HepG2 (cell line): ENCODE data around the gene PMS1. TPM values are rescaled to one million over a fixed set of nuclear protein-coding genes. Genes with fewer than 3 reads are reported as not detected.

Experiments
- ARNT2 ChIP-seq: sonication (generic); formaldehyde crosslinking; IDR thresholded peaks from 2 replicates; pipeline ENCODE4 v1.8.0; 2022; ENCODE audit warnings: mild to moderate bottlenecking, low read depth, missing genetic modification reagents, moderate library complexity
- CENPT ChIP-seq: sonication (generic); formaldehyde crosslinking; IDR thresholded peaks from 2 replicates; pipeline ENCODE4 v1.8.0; 2022; ENCODE audit warnings: low read depth, mild to moderate bottlenecking, moderate library complexity, missing genetic modification reagents
- CENPX ChIP-seq: sonication (generic); formaldehyde crosslinking; IDR thresholded peaks from 2 replicates; pipeline ENCODE4 v1.9.0; 2021; ENCODE audit warnings: mild to moderate bottlenecking, missing genetic modification reagents, moderate library complexity
- EED ChIP-seq: sonication (generic); formaldehyde crosslinking; IDR thresholded peaks from 2 replicates; pipeline ENCODE4 v1.5.0; 2020; ENCODE audit warnings: mild to moderate bottlenecking, missing genetic modification reagents
- JUND ChIP-seq: sonication (generic); formaldehyde crosslinking; IDR thresholded peaks from 2 replicates; pipeline ENCODE4 v1.8.0; 2022; ENCODE audit warnings: mild to moderate bottlenecking, missing genetic modification reagents
- KDM6A ChIP-seq: IDR thresholded peaks from 2 replicates; pipeline ENCODE4 v1.6.1; 2016; ENCODE audit warnings: low read depth
- MTA3 ChIP-seq: sonication (generic); formaldehyde crosslinking; IDR thresholded peaks from 2 replicates; pipeline ENCODE4 v1.4.0; 2020; ENCODE audit warnings: missing genetic modification reagents
- PRPF4 ChIP-seq: fragments of 200-400 bp; formaldehyde crosslinking; IDR thresholded peaks from 2 replicates; pipeline ENCODE4 v1.6.1; 2016; ENCODE audit warnings: low read length, low read depth; ENCODE audit not compliant: poor library complexity, severe bottlenecking
- REXO4 ChIP-seq: sonication (generic); formaldehyde crosslinking; IDR thresholded peaks from 2 replicates; pipeline ENCODE4 v1.8.0; 2022; ENCODE audit warnings: missing genetic modification reagents, mild to moderate bottlenecking, borderline replicate concordance
- SIX1 ChIP-seq: sonication (generic); formaldehyde crosslinking; IDR thresholded peaks from 2 replicates; pipeline ENCODE4 v1.4.0; 2020; ENCODE audit warnings: missing genetic modification reagents, borderline replicate concordance
- SYNCRIP ChIP-seq: fragments of 200-400 bp; formaldehyde crosslinking; IDR thresholded peaks from 2 replicates; pipeline ENCODE4 v1.6.1; 2018; ENCODE audit warnings: mild to moderate bottlenecking, low read depth, low read length; ENCODE audit not compliant: insufficient read depth
- ZNF136 ChIP-seq: sonication (generic); formaldehyde crosslinking; IDR thresholded peaks from 2 replicates; pipeline ENCODE4 v1.8.1; 2022; ENCODE audit warnings: low read depth, mild to moderate bottlenecking, moderate library complexity, missing genetic modification reagents
- ZNF335 ChIP-seq: sonication (generic); formaldehyde crosslinking; IDR thresholded peaks from 2 replicates; pipeline ENCODE4 v1.4.0; 2020; ENCODE audit warnings: missing genetic modification reagents
- ZNF768 ChIP-seq: sonication (generic); formaldehyde crosslinking; IDR thresholded peaks from 2 replicates; pipeline ENCODE4 v1.4.0; 2020; ENCODE audit warnings: missing genetic modification reagents
- ZSCAN29 ChIP-seq: sonication (generic); formaldehyde crosslinking; conservative IDR thresholded peaks from 2 replicates; pipeline ENCODE4 v1.4.0; 2020; ENCODE audit warnings: mild to moderate bottlenecking, missing genetic modification reagents
- polyA plus RNA-seq, 8 experiments: library from polyadenylated mRNA; depleted of rRNA in 3 of 8; stranded (reverse) in 7 of 8; unstranded in 1 of 8; fragments of >200 nt; fragmentation: Illumina TruSeq in 4 of 8; extraction: Trizol in 4 of 8; gene quantifications; 2 replicates each; pipeline versions ENCODE4 v1.2.1 to v1.2.3, GENCODE V29; 2011 to 2016; ENCODE audit warnings: low read depth in 4 of 8, missing spikeins in 1 of 8, mixed read lengths in 1 of 8; ENCODE audit not compliant: insufficient read depth in 1 of 8
- total RNA-seq, 5 experiments: library from RNA; depleted of rRNA; stranded (reverse); fragments of >200 nt; fragmentation: Illumina TruSeq; extraction: Trizol; gene quantifications; 2 replicates each; pipeline ENCODE4 v1.2.3, GENCODE V29; 2016; ENCODE audit warnings: low read depth in 1 of 5
- TF ChIP-seq, protein P1 (sequence below): sonication (generic); formaldehyde crosslinking; IDR thresholded peaks from 2 replicates; pipeline ENCODE4 v1.4.0; 2020; ENCODE audit warnings: missing genetic modification reagents, low read depth, mild to moderate bottlenecking, borderline replicate concordance
- TF ChIP-seq, protein P2 (sequence below): sonication (generic); formaldehyde crosslinking; IDR thresholded peaks from 2 replicates; pipeline ENCODE4 v1.4.0; 2020; ENCODE audit warnings: missing genetic modification reagents
- TF ChIP-seq, protein P3 (sequence below): sonication (generic); formaldehyde crosslinking; IDR thresholded peaks from 2 replicates; pipeline ENCODE4 v1.4.0; 2020; ENCODE audit warnings: mild to moderate bottlenecking, low read depth, missing genetic modification reagents
- TF ChIP-seq, protein P4 (sequence below): sonication (generic); formaldehyde crosslinking; IDR thresholded peaks from 2 replicates; pipeline ENCODE4 v1.4.0; 2020; ENCODE audit warnings: mild to moderate bottlenecking, missing genetic modification reagents
- TF ChIP-seq, protein P5 (sequence below): sonication (generic); formaldehyde crosslinking; IDR thresholded peaks from 2 replicates; pipeline ENCODE4 v1.5.1; 2020; ENCODE audit warnings: missing genetic modification reagents, mild to moderate bottlenecking, borderline replicate concordance
- TF ChIP-seq, protein P6 (sequence below): IDR thresholded peaks from 2 replicates; pipeline ENCODE4 v1.6.1; 2016; ENCODE audit warnings: low read depth, borderline replicate concordance

PMS1 gene
- total and polyA plus RNA-seq, 2 of the 13 experiments (the other 11 are each of a cell fraction or from before 2014, with no cell fraction given): 14.6 to 39.9 TPM

DNA sequence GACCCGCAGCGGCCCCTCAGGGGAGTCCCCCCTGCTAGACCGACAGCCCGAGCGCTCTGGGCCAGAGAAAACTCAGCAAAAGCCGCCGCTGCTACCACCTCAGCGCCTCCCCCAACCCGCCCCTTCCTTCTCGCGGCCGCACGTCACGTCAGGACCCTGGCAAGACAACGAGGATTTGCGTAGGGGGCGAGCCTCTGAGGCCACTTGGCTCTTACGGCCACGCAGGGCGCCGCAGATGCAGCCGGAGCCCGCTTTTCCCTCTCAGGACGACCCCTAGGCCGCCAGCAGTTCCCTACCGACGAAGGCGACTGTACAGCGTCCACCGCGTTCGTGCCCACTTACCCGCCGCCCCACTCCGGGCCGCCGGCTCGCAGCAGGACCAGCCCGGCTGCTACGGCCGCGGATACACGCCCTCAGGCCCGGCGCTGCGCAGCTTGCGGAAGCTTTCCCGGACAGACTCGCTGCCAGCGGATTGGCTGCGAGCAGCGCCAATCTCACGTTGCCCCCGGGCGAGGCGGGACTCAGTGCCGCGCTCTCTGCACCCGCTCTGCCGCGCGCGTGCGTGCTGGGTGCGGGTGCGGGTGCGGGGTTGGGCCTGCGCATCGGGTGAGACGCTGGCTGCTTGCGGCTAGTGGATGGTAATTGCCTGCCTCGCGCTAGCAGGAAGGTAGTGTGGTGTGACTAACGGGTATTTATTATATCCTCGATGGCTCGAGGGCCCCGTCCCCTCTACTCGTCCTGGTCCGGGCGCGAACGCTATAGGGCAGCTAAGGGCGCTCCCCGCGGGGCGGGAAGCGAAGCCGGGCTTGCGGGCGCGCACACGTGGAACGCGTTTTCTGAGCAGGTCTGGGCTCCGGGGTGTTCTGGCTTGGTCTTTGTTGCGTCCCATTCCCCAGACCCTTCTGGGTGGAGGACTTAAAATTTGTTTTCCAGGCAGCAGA lies at the start of gene PMS1, which contains the start of gene ORMDL1 (continued):
- TF ChIP-seq, protein P1, sequence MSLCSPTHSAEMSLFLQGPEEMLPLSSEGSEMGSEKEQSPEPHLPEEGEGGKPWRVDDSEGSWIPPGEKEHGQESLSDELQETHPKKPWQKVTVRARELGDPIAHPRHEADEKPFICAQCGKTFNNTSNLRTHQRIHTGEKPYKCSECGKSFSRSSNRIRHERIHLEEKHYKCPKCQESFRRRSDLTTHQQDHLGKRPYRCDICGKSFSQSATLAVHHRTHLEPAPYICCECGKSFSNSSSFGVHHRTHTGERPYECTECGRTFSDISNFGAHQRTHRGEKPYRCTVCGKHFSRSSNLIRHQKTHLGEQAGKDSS: peak; percentile 93; the same call in 1 of the 2 replicates
- TF ChIP-seq, protein P2, sequence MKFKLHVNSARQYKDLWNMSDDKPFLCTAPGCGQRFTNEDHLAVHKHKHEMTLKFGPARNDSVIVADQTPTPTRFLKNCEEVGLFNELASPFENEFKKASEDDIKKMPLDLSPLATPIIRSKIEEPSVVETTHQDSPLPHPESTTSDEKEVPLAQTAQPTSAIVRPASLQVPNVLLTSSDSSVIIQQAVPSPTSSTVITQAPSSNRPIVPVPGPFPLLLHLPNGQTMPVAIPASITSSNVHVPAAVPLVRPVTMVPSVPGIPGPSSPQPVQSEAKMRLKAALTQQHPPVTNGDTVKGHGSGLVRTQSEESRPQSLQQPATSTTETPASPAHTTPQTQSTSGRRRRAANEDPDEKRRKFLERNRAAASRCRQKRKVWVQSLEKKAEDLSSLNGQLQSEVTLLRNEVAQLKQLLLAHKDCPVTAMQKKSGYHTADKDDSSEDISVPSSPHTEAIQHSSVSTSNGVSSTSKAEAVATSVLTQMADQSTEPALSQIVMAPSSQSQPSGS (CRISPR knock-in tag): peak; percentile 16; the same call in 1 of the 2 replicates
- no peak for TF ChIP-seq KDM6A (CRISPR knock-in tag)
- TF ChIP-seq CENPT: no peak; the same call in 1 of the 2 replicates
- TF ChIP-seq ZNF136 (CRISPR knock-in tag): peak; percentile 94
- TF ChIP-seq SYNCRIP: no peak
- TF ChIP-seq, protein P3, sequence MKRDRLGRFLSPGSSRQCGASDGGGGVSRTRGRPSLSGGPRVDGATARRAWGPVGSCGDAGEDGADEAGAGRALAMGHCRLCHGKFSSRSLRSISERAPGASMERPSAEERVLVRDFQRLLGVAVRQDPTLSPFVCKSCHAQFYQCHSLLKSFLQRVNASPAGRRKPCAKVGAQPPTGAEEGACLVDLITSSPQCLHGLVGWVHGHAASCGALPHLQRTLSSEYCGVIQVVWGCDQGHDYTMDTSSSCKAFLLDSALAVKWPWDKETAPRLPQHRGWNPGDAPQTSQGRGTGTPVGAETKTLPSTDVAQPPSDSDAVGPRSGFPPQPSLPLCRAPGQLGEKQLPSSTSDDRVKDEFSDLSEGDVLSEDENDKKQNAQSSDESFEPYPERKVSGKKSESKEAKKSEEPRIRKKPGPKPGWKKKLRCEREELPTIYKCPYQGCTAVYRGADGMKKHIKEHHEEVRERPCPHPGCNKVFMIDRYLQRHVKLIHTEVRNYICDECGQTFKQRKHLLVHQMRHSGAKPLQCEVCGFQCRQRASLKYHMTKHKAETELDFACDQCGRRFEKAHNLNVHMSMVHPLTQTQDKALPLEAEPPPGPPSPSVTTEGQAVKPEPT (CRISPR knock-in tag): peak; percentile 81
- no peak for TF ChIP-seq MTA3
- TF ChIP-seq, protein P4, sequence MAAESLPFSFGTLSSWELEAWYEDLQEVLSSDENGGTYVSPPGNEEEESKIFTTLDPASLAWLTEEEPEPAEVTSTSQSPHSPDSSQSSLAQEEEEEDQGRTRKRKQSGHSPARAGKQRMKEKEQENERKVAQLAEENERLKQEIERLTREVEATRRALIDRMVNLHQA (CRISPR knock-in tag): 0 out of 2 replicates have a peak, but pooled peaks have one; percentile 62
- TF ChIP-seq, protein P5, sequence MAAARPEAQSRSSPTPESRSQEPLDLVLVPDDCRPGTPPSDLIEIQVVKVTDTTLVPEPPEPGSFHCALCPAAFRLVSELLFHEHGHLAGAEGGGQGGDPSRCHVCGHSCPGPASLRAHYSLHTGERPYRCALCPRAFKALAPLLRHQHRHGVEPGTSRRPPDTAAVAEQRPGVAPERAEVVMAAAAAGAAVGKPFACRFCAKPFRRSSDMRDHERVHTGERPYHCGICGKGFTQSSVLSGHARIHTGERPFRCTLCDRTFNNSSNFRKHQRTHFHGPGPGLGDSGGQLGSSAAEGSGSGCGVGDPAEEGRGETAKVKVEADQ (CRISPR knock-in tag): peak; percentile 97
- TF ChIP-seq, protein P6, sequence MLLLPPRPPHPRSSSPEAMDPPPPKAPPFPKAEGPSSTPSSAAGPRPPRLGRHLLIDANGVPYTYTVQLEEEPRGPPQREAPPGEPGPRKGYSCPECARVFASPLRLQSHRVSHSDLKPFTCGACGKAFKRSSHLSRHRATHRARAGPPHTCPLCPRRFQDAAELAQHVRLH (CRISPR knock-in tag): peak; percentile 93; the same call in 1 of the 2 replicates
- TF ChIP-seq ARNT2: peak; percentile 76
- TF ChIP-seq JUND (CRISPR knock-in tag): no peak
- no peak for TF ChIP-seq CENPX (CRISPR knock-in tag)
- no peak for TF ChIP-seq PRPF4
- peak; percentile 46; the same call in 1 of the 2 replicates for TF ChIP-seq ZNF335
- TF ChIP-seq SIX1 (CRISPR knock-in tag): peak; percentile 9; the same call in 1 of the 2 replicates
- TF ChIP-seq ZSCAN29: peak; percentile 92
- no peak; the same call in none of the 2 replicates for TF ChIP-seq REXO4 (CRISPR knock-in tag)
- 0 out of 2 replicates have a peak, but pooled peaks have one; percentile 44 for TF ChIP-seq ZNF768 (CRISPR knock-in tag)
- peak; percentile 82 for TF ChIP-seq EED
